Adipocyte (in vitro differentiated cells): ENCODE data around the gene CDH23.

ENCODE experiments used
- DNase-seq: peaks from one replicate; pipeline ENCODE4 v3.0.0-alpha.2; 2015; ENCODE audit warnings: low read depth
- H3K27me3 ChIP-seq: replicated peaks from 2 replicates; pipeline ENCODE4 v1.7.0; 2013; ENCODE audit warnings: mild to moderate bottlenecking, low read length, moderate library complexity; ENCODE audit not compliant: control insufficient read depth, insufficient read depth
- H3K36me3 ChIP-seq: 2 replicates; pipeline ENCODE4 v1.7.0; 2013; ENCODE audit warnings: low read length, mild to moderate bottlenecking, moderate library complexity; ENCODE audit not compliant: control insufficient read depth, insufficient read depth, severe bottlenecking
- H3K4me1 ChIP-seq: 2 replicates; pipeline ENCODE4 v1.7.0; 2013; ENCODE audit warnings: mild to moderate bottlenecking, low read length, moderate library complexity; ENCODE audit not compliant: control insufficient read depth, insufficient read depth
- H3K4me3 ChIP-seq: 2 replicates; pipeline ENCODE4 v1.7.0; 2013; ENCODE audit warnings: mild to moderate bottlenecking, low read length, moderate library complexity
- H3K9ac ChIP-seq: 2 replicates; pipeline ENCODE4 v1.7.0; 2013; ENCODE audit warnings: mild to moderate bottlenecking, low read length, moderate library complexity
- H3K9me3 ChIP-seq: 2 replicates; pipeline ENCODE4 v1.7.0; 2013; ENCODE audit warnings: mild to moderate bottlenecking, low read length, moderate library complexity; ENCODE audit not compliant: control insufficient read depth

Gene CDH23

DNA sequence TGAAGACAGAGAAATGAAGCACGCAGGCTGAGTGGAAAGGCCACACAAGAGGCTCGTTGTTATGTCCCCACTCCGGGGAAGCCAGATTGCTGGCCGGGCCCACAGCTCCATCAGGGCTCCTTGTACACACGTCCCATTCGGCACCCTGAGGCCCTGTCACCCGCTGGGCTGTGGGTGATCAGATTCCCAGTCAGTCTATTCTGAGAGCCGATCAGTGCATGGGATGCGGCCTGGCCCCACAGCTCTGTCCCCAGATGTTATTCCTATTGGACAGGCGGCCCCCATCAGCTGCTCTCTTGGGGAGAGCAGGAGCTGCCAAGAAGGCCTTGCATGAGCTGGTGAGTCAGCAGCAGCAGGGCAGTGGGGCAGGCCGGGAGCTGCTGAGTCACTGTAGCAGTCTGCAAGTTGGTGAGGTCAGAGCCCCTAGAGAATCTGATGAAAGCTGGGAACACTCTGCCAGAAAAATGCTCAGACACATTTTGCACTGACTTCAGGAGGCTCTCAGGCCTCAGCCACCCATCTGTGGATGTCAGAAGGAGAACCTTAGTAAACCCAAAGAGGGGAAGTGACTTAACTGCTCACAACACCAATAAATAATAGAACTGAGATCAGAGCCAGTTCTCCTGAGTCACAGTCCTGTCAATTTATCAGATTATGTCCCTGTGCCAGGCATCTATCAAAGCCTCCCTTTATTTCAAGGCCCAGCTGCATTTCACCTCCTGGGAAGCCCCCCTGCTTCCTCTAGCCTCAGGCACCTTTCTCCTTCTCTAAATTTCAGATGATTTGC, 463.7 kb downstream of the CDH23 start:
- H3K9me3 ChIP-seq, result no peaks in the 10 kb centered on the region
- H3K4me1 ChIP-seq, result peaks cover 22% of the 10 kb centered on the region
- H3K9ac ChIP-seq, result peak overlapping the region; percentile 88
- peak overlapping the region; percentile 54 for H3K4me3 ChIP-seq
- DNase-seq, result peak; percentile 99
- no peaks in the 10 kb centered on the region for H3K36me3 ChIP-seq
- H3K27me3 ChIP-seq, result no peaks in the 10 kb centered on the region

GRCh38 chr10:71863203-71863602, 466.5 kb downstream of the CDH23 start:
- Histone ChIP-seq H3K27me3 (no peaks in the 10 kb centered on the region), H3K4me1 (peaks cover 26% of the 10 kb centered on the region)

DNA sequence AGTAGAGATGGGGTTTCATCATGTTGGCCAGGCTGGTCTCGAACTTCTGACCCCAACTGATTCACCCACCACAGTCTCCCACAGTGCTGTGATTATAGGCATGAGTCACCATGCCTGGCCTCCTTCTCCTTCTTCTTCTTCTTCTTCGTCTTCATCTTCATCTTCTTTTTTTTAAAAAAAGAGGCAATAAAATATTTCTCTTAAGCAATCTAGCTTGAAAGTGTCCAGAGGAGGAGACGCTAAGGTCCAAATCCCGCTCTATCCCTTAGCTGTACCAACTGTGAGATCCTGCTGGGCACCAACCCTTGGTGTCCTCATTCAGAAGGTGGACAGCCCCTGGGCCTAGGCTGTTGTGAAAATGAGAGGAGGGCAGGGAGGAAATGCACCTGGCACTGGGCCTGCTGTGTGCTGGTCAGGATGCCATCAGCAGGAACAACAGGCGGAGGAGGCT, 468.2 kb downstream of the CDH23 start:
- no peak overlapping the region for H3K9ac ChIP-seq
- DNase-seq, result peak; percentile 44
- no peaks in the 10 kb centered on the region for H3K9me3 ChIP-seq
- H3K36me3 ChIP-seq, result no peaks in the 10 kb centered on the region
- H3K27me3 ChIP-seq, result no peaks in the 10 kb centered on the region
- peaks cover 23% of the 10 kb centered on the region for H3K4me1 ChIP-seq
- no peak overlapping the region for H3K4me3 ChIP-seq

More at GRCh38 chr10:71863203-71863602, 466.5 kb downstream of the CDH23 start:
- Histone ChIP-seq H3K9ac (no peak overlapping the region), H3K9me3 (no peaks in the 10 kb centered on the region), H3K4me3 (no peak overlapping the region), H3K36me3 (no peaks in the 10 kb centered on the region)
- DNase-seq, result peak; percentile 18
